Upper lobe of left lung (tissue), 6 donors: ENCODE data around the gene GALNT14. TPM values are rescaled to one million over a fixed set of nuclear protein-coding genes. Genes with fewer than 3 reads are reported as not detected.

Source experiments
- ATAC-seq, 2 donors: fragments of 200-7000 bp; cut with Tn5 transposase; one replicate each; pipeline ENCODE4 v1.9.1; 2022; ENCODE audit warnings: mild to moderate bottlenecking in 2 of 2, moderate library complexity in 2 of 2; ENCODE audit not compliant: low FRiP score in 2 of 2
- DNase-seq, 2 donors: peaks; one replicate each; pipeline ENCODE4 v3.0.0-alpha.2; 2019 to 2020
- H3K27ac ChIP-seq, 4 donors: fragments of 200-600 bp; sonication (generic); one replicate each; pipeline ENCODE4 v1.5.1; 2016 to 2019
- H3K27me3 ChIP-seq, 4 donors: fragments of 200-600 bp; sonication (generic); one replicate each; pipeline ENCODE4 v1.5.1; 2017 to 2019
- H3K36me3 ChIP-seq, 4 donors: fragments of 200-600 bp; sonication (generic); one replicate each; pipeline ENCODE4 v1.5.1; 2016 to 2019
- H3K4me1 ChIP-seq, 4 donors: fragments of 200-600 bp; sonication (generic); one replicate each; pipeline ENCODE4 v1.5.1; 2018 to 2019
- H3K4me3 ChIP-seq, 4 donors: fragments of 200-600 bp; sonication (generic); one replicate each; pipeline ENCODE4 v1.5.1; 2017 to 2019; ENCODE audit warnings: mild to moderate bottlenecking in 2 of 4, moderate library complexity in 1 of 4
- H3K9me3 ChIP-seq, 4 donors: fragments of 200-600 bp; sonication (generic); one replicate each; pipeline ENCODE4 v1.5.1; 2018 to 2019
- EP300 ChIP-seq, 4 donors: sonication (generic); formaldehyde crosslinking; IDR thresholded peaks; one replicate each; pipeline ENCODE4 v1.5.1; 2017; ENCODE audit warnings: antibody characterized with exemption in 4 of 4, control low read depth in 2 of 4
- POLR2A ChIP-seq, 4 donors: fragments of 450-650 bp; IDR thresholded peaks; one replicate each; pipeline ENCODE4 v1.5.1; 2016 to 2017; ENCODE audit warnings: antibody characterized with exemption in 4 of 4, mild to moderate bottlenecking in 2 of 4
- POLR2AphosphoS5 ChIP-seq, 2 donors: sonication (generic); formaldehyde crosslinking; IDR thresholded peaks; one replicate each; pipeline ENCODE4 v1.5.1; 2017; ENCODE audit warnings: antibody characterized with exemption in 2 of 2
- WGBS, 2 donors: methylation state at CpG; one replicate each; pipeline ENCODE4 v1.1.5; 2017 to 2018; 5-methylcytosine and 5-hydroxymethylcytosine counted together
- total RNA-seq, 6 donors: library from RNA; depleted of rRNA in 4 of 6; stranded (reverse); fragments of >200 nt in 4 of 6; gene quantifications; one replicate each; pipeline versions ENCODE4 v1.1.0 to v1.2.1, GENCODE V29; 2016 to 2021
- TF ChIP-seq, protein P1 (sequence below), 6 experiments: fragments of 450-650 bp in 4 of 6; fragments of 200-600 bp in 2 of 6; sonication (generic) in 2 of 6; IDR thresholded peaks; one replicate each; pipeline ENCODE4 v1.5.1; 2016 to 2019; ENCODE audit warnings: antibody characterized with exemption in 6 of 6
- donor health status: DM: no; HTN: no; CAD: no; lungs with moderate emphysema.
- donor health status: DM: no; HTN: yes; CAD: no; lungs with severe emphysema.

The GALNT14 gene
- total RNA-seq, 6 donors from 2014 or later, result 0.98 to 2.6 (median 1.4) TPM; not detected in 1

DNA sequence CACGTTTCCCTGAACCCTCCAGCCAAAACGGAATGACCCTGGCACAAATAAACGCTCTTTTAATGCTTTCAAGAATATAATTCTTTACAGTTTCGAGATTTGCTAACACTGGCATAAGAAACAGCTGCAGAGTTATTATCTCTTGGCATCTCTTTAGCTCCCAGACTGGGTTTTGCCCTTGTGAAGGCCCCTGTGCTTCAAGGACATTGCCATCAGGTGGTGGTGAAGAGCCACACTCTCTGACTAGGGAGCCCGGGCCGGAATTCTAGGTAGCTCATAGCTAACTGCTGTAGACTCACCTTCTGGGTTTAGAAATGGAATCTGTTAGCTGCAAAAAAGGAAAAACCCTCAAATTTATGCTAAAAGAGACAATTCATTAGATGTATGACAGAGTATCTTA lies 13.3 kb upstream of the GALNT14 start:
- Histone ChIP-seq H3K4me3 (no peak overlapping the region), H3K27ac (no peak overlapping the region), H3K9me3 (no peaks in the 10 kb centered on the region), H3K27me3 (no peaks in the 10 kb centered on the region), H3K4me1 (no peaks in the 10 kb centered on the region), H3K36me3 (no peaks in the 10 kb centered on the region)
- DNase-seq (no peak), ATAC-seq (no peak)
- WGBS, 2 donors, result 82 to 89% methylated on average over 6 of the region's 6 CpGs
- TF ChIP-seq, protein P1, sequence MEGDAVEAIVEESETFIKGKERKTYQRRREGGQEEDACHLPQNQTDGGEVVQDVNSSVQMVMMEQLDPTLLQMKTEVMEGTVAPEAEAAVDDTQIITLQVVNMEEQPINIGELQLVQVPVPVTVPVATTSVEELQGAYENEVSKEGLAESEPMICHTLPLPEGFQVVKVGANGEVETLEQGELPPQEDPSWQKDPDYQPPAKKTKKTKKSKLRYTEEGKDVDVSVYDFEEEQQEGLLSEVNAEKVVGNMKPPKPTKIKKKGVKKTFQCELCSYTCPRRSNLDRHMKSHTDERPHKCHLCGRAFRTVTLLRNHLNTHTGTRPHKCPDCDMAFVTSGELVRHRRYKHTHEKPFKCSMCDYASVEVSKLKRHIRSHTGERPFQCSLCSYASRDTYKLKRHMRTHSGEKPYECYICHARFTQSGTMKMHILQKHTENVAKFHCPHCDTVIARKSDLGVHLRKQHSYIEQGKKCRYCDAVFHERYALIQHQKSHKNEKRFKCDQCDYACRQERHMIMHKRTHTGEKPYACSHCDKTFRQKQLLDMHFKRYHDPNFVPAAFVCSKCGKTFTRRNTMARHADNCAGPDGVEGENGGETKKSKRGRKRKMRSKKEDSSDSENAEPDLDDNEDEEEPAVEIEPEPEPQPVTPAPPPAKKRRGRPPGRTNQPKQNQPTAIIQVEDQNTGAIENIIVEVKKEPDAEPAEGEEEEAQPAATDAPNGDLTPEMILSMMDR (IDR thresholded peaks at IDR 0.05), result no peak
- TF ChIP-seq EP300 (IDR thresholded peaks at IDR 0.05) (no peak), POLR2AphosphoS5 (IDR thresholded peaks at IDR 0.05) (no peak), POLR2A (IDR thresholded peaks at IDR 0.05) (no peak)

DNA sequence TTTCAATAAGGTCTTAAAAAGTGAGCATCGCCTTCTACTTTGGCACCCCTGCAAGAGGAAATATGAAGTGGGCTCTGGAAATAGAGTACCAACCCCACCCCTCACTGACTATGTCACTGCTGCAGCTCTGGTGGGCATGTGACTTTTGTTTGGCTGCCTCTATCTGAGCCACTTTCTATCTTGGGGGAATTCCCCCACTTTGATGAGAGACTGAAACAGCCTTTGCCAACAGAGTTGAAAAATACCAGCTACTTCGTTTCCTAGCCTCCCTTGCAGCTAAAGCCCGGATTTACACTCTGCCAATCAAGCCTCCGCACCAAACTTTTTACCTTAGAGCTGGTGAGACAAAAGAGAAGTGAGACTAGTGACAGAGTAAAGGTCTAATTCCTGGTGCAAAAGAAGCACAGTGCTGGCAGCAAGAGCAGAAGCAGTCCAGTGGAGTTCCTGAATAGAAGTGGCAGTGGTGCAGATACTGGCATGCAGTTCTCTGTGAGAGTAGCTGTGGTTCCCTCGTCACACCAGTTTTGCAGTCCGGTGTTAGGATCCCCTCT lies 12.0 kb upstream of the GALNT14 start:
- H3K27me3 ChIP-seq, result no peaks in the 10 kb centered on the region
- no peak overlapping the region for H3K4me3 ChIP-seq
- ATAC-seq (no peak), DNase-seq (no peak)
- TF ChIP-seq POLR2A (IDR thresholded peaks at IDR 0.05) (no peak), EP300 (IDR thresholded peaks at IDR 0.05) (no peak), POLR2AphosphoS5 (IDR thresholded peaks at IDR 0.05) (no peak)
- TF ChIP-seq, protein P1 (IDR thresholded peaks at IDR 0.05), result no peak
- no peaks in the 10 kb centered on the region for H3K4me1 ChIP-seq
- H3K27ac ChIP-seq, result no peak overlapping the region
- no peaks in the 10 kb centered on the region for H3K9me3 ChIP-seq
- no peaks in the 10 kb centered on the region for H3K36me3 ChIP-seq
- WGBS, 2 donors, result 91 to 95% methylated on average over 5 to 6 of the region's 6 CpGs

DNA sequence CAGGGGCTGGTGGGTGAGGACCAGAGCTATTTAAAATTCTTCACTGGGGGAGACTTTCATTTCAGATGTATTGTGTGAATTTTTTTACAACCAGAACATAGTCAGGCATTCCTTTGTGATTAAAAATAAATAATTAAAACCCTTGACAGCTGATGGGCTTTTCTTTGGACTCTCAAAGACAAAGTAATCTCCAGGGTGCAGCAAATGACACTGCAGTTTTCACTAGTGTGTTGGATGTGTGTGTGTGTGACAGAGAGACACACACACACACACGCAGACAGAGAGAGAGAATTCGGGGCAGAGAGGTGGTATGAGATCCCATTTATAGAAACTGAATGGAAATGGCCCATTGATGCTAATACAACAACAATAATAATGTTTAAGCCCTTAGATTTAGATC lies 10.3 kb upstream of the GALNT14 start:
- Histone ChIP-seq H3K9me3 (no peaks in the 10 kb centered on the region), H3K4me1 (no peaks in the 10 kb centered on the region), H3K4me3 (no peak overlapping the region), H3K27me3 (no peaks in the 10 kb centered on the region), H3K36me3 (no peaks in the 10 kb centered on the region), H3K27ac (no peak overlapping the region)
- WGBS, 2 donors, result 81 to 82% methylated on average over 2 of the region's 2 CpGs
- TF ChIP-seq, protein P1 (IDR thresholded peaks at IDR 0.05), result no peak
- TF ChIP-seq POLR2A (IDR thresholded peaks at IDR 0.05) (no peak), POLR2AphosphoS5 (IDR thresholded peaks at IDR 0.05) (no peak), EP300 (IDR thresholded peaks at IDR 0.05) (no peak)
- DNase-seq, result no peak
- no peak for ATAC-seq

DNA sequence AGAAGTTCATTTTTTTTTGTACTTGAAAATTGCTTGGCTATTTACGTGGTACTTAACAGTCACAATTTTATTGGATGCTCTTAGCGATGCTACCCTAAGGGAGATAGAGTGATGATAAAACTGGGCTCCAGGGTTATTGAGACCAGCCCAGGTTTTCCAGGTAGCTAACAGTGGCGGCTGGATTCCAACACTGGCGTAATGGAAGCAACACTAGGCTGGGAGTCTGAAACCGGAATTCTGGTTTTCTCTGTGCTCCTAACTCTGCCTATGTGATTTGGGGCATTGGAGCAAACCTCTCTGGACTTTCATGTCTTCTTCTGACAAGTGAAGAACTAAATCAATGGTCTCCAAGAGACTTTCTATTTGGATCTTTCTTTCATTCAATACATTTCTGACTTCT lies 9.4 kb upstream of the GALNT14 start:
- no peaks in the 10 kb centered on the region for H3K36me3 ChIP-seq
- WGBS, 2 donors, result 88 to 93% methylated on average over 5 of the region's 5 CpGs
- no peaks in the 10 kb centered on the region for H3K4me1 ChIP-seq
- no peaks in the 10 kb centered on the region for H3K9me3 ChIP-seq
- H3K4me3 ChIP-seq, result no peak overlapping the region
- H3K27me3 ChIP-seq, result no peaks in the 10 kb centered on the region
- no peak overlapping the region for H3K27ac ChIP-seq
- DNase-seq, result no peak
- TF ChIP-seq, protein P1 (IDR thresholded peaks at IDR 0.05), result no peak
- TF ChIP-seq EP300 (IDR thresholded peaks at IDR 0.05) (no peak), POLR2AphosphoS5 (IDR thresholded peaks at IDR 0.05) (no peak), POLR2A (IDR thresholded peaks at IDR 0.05) (no peak)
- ATAC-seq, result no peak

DNA sequence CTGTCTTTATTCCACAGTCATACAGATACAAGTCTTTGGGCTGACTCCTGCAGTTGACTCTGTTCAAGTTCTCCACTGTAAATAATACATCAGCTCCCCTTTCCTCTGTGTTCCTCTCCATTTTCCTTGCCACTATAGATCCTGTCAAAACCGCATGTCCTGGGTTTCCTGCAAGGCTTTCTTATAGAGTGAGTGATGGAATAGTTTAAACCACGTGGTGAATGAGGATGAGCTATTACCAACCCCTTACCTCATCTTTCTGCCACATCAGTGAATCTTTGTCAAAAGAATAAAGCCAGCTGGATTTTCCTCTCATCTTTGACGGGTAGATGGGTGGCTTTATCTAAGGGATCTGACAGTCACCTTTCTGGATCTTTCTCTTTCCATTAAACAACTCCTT lies 3.9 kb upstream of the GALNT14 start:
- 54 to 67% methylated on average over 3 of the region's 3 CpGs for WGBS, 2 donors
- DNase-seq, result no peak
- Histone ChIP-seq H3K27ac (no peak overlapping the region), H3K36me3 (no peaks in the 10 kb centered on the region), H3K9me3 (no peaks in the 10 kb centered on the region), H3K27me3 (peaks cover 0 to 8% (median 3%) of the 10 kb centered on the region in 4 donors), H3K4me1 (peaks cover 14 to 18% (median 17%) of the 10 kb centered on the region in 4 donors), H3K4me3 (no peak overlapping the region)
- ATAC-seq, result no peak
- no peak for TF ChIP-seq EP300 (IDR thresholded peaks at IDR 0.05)
- TF ChIP-seq POLR2A (IDR thresholded peaks at IDR 0.05), result no peak
- no peak for TF ChIP-seq POLR2AphosphoS5 (IDR thresholded peaks at IDR 0.05)
- TF ChIP-seq, protein P1 (IDR thresholded peaks at IDR 0.05), result no peak
